Colon (tissue), 2 donors: ENCODE data around the gene ROBO1.
"Not testable (repeated sequence)": the region's sequence is repeated elsewhere in the genome, so short reads cannot be mapped to it uniquely, and the experiment has no call there.

Experiments
- FAIRE-seq: peaks from 2 replicates; lab custom pipeline; 2012; peaks lifted over from hg19 to GRCh38; lab: Jason Lieb, UNC
- donor health status: control.
- donor health status: control.

ROBO1 gene

GRCh38 chr3:78792733-78793132 is 975.1 kb downstream of the ROBO1 start:
- FAIRE-seq = no peak

GRCh38 chr3:78792212-78792611 is 975.6 kb downstream of the ROBO1 start:
- FAIRE-seq = no peak

- FAIRE-seq = no peak
Observed at GRCh38 chr3:78791753-78792152, 976.0 kb downstream of the ROBO1 start.

GRCh38 chr3:78788839-78789238 is 979.0 kb downstream of the ROBO1 start:
- FAIRE-seq = no peak

GRCh38 chr3:78785004-78785403 is 982.8 kb downstream of the ROBO1 start:
- no peak for FAIRE-seq

- no peak for FAIRE-seq
Observed at GRCh38 chr3:78781351-78781750, 986.4 kb downstream of the ROBO1 start.

- FAIRE-seq = no peak
Observed at GRCh38 chr3:78765671-78766485, 1001.9 kb downstream of the ROBO1 start.

- FAIRE-seq = no peak
Observed at GRCh38 chr3:78764634-78765033, 1003.2 kb downstream of the ROBO1 start.

- FAIRE-seq = no peak
Observed at GRCh38 chr3:78762121-78762520, 1005.7 kb downstream of the ROBO1 start.

- no peak for FAIRE-seq
Observed at GRCh38 chr3:78761126-78761525, 1006.7 kb downstream of the ROBO1 start.

- no peak for FAIRE-seq
Observed at GRCh38 chr3:78757731-78758130, 1010.1 kb downstream of the ROBO1 start.

- no peak for FAIRE-seq
Observed at GRCh38 chr3:78754066-78754743, 1013.6 kb downstream of the ROBO1 start.

GRCh38 chr3:78751266-78751665 is 1016.5 kb downstream of the ROBO1 start:
- FAIRE-seq = no peak

- FAIRE-seq = not testable (repeated sequence)
Observed at GRCh38 chr3:78750291-78750690, 1017.5 kb downstream of the ROBO1 start.

GRCh38 chr3:78749056-78749455 is 1018.7 kb downstream of the ROBO1 start:
- no peak for FAIRE-seq

GRCh38 chr3:78745847-78746246 is 1022.0 kb downstream of the ROBO1 start:
- FAIRE-seq = no peak

GRCh38 chr3:78742491-78742890 is 1025.3 kb downstream of the ROBO1 start:
- no peak for FAIRE-seq

GRCh38 chr3:78742041-78742440 is 1025.8 kb downstream of the ROBO1 start:
- FAIRE-seq = no peak

GRCh38 chr3:78741066-78741645 is 1026.6 kb downstream of the ROBO1 start:
- no peak for FAIRE-seq

GRCh38 chr3:78738833-78739232 is 1029.0 kb downstream of the ROBO1 start:
- no peak for FAIRE-seq

- FAIRE-seq = no peak
Observed at GRCh38 chr3:78737988-78738387, 1029.8 kb downstream of the ROBO1 start.

- no peak for FAIRE-seq
Observed at GRCh38 chr3:78736863-78737262, 1030.9 kb downstream of the ROBO1 start.

GRCh38 chr3:78734048-78734637 is 1033.7 kb downstream of the ROBO1 start:
- no peak for FAIRE-seq
